A673 (cell line): ENCODE results near the gene TOPBP1. TPM values are rescaled to one million over a fixed set of nuclear protein-coding genes. Genes with fewer than 3 reads are reported as not detected.
"Not testable (repeated sequence)": the region's sequence is repeated elsewhere in the genome, so short reads cannot be mapped to it uniquely, and the experiment has no call there.

Experiments
- BruUV-seq: library from RNA; stranded (reverse); fragments of 400-500 nt; replicated peaks from 2 replicates; lab custom pipeline; 2021; lab: Mats Ljungman, UMichigan
- CTCF ChIA-PET: fragments of 300-600 bp; sonication (Branson Sonifier 250); formaldehyde crosslinking; loops from one replicate; lab custom pipeline; 2022; ENCODE audit warnings: antibody characterized with exemption; lab: Charles Lee
- POLR2A ChIA-PET: fragments of 300-600 bp; sonication (Branson Sonifier 250); formaldehyde crosslinking; loops from one replicate; lab custom pipeline; 2022; ENCODE audit warnings: antibody characterized with exemption; ENCODE audit not compliant: low non-redundant PET; lab: Charles Lee
- DNase-seq: peaks from one replicate; pipeline ENCODE4 v3.0.0-alpha.2; 2015; ENCODE audit warnings: low spot score
- H3K27ac ChIP-seq: fragments of 200-600 bp; sonication (generic); 2 replicates; pipeline ENCODE4 v1.5.1; 2016; ENCODE audit warnings: mixed run types, low read depth, mild to moderate bottlenecking, mixed read lengths, antibody characterized with exemption, low read length; ENCODE audit not compliant: poor library complexity, severe bottlenecking
- H3K27me3 ChIP-seq: fragments of 200-600 bp; sonication (generic); replicated peaks from 2 replicates; pipeline ENCODE4 v1.6.1; 2017; ENCODE audit warnings: mixed run types, low read depth, mild to moderate bottlenecking, mixed read lengths, antibody characterized with exemption, low read length; ENCODE audit not compliant: insufficient read depth, poor library complexity
- H3K36me3 ChIP-seq: fragments of 200-600 bp; sonication (generic); 2 replicates; pipeline ENCODE4 v1.6.1; 2016; ENCODE audit warnings: mixed run types, mild to moderate bottlenecking, mixed read lengths, antibody characterized with exemption, low read length; ENCODE audit not compliant: insufficient read depth, poor library complexity, severe bottlenecking
- H3K4me1 ChIP-seq: fragments of 200-600 bp; sonication (generic); 2 replicates; pipeline ENCODE4 v1.6.1; 2017; ENCODE audit warnings: mixed run types, mild to moderate bottlenecking, mixed read lengths, antibody characterized with exemption, low read length; ENCODE audit not compliant: insufficient read depth, poor library complexity, severe bottlenecking
- H3K4me3 ChIP-seq: fragments of 200-600 bp; sonication (generic); 2 replicates; pipeline ENCODE4 v1.5.1; 2016; ENCODE audit warnings: low read depth, mixed run types, mild to moderate bottlenecking, mixed read lengths, low read length; ENCODE audit not compliant: poor library complexity, severe bottlenecking
- H3K9me3 ChIP-seq: fragments of 200-600 bp; sonication (generic); 2 replicates; pipeline ENCODE4 v1.6.1; 2016; ENCODE audit warnings: mixed run types, low read depth, mild to moderate bottlenecking, mixed read lengths, antibody characterized with exemption, low read length; ENCODE audit not compliant: poor library complexity, severe bottlenecking
- EZH2 ChIP-seq: fragments of 200-600 bp; sonication (generic); IDR thresholded peaks from 2 replicates; pipeline ENCODE4 v1.6.1; 2017; ENCODE audit warnings: borderline replicate concordance, low read depth, mild to moderate bottlenecking, mixed read lengths, antibody characterized with exemption, low read length; ENCODE audit not compliant: poor library complexity, severe bottlenecking
- intact Hi-C: fragments of 100-400 bp; cut with micrococcal nuclease; formaldehyde crosslinking; loops from one replicate; pipeline ENCODE4 v1.10.0; 2022; ENCODE audit not compliant: unreplicated experiment
- total RNA-seq: library from RNA; stranded (reverse); gene quantifications from 2 replicates; pipeline ENCODE4 v1.2.3, GENCODE V29; 2021
- TF ChIP-seq, protein P1 (sequence below): fragments of 300-800, 200-600 bp; sonication (generic); conservative IDR thresholded peaks from 2 replicates; pipeline ENCODE4 v1.5.1; 2017; ENCODE audit warnings: low read depth, mild to moderate bottlenecking, antibody characterized with exemption, low read length, moderate library complexity, mixed read lengths

Gene TOPBP1
- total RNA-seq, 1 experiment from 2014 or later = 59.8 TPM

- POLR2A ChIA-PET = no interaction called here
- Histone ChIP-seq H3K4me3 (no peak overlapping the region), H3K36me3 (no peaks in the 10 kb centered on the region), H3K4me1 (no peaks in the 10 kb centered on the region), H3K27me3 (peaks cover 5% of the 10 kb centered on the region), H3K27ac (no peak overlapping the region), H3K9me3 (no peaks in the 10 kb centered on the region)
- intact Hi-C loops = no loop called here
- DNase-seq = no peak
- CTCF ChIA-PET = no interaction called here
- TF ChIP-seq, protein P1, sequence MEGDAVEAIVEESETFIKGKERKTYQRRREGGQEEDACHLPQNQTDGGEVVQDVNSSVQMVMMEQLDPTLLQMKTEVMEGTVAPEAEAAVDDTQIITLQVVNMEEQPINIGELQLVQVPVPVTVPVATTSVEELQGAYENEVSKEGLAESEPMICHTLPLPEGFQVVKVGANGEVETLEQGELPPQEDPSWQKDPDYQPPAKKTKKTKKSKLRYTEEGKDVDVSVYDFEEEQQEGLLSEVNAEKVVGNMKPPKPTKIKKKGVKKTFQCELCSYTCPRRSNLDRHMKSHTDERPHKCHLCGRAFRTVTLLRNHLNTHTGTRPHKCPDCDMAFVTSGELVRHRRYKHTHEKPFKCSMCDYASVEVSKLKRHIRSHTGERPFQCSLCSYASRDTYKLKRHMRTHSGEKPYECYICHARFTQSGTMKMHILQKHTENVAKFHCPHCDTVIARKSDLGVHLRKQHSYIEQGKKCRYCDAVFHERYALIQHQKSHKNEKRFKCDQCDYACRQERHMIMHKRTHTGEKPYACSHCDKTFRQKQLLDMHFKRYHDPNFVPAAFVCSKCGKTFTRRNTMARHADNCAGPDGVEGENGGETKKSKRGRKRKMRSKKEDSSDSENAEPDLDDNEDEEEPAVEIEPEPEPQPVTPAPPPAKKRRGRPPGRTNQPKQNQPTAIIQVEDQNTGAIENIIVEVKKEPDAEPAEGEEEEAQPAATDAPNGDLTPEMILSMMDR = no peak
- no peak for TF ChIP-seq EZH2
- no TSS peak for BruUV-seq
Measured at GRCh38 chr3:133693821-133694220, 32.1 kb upstream of the TOPBP1 start.

DNA sequence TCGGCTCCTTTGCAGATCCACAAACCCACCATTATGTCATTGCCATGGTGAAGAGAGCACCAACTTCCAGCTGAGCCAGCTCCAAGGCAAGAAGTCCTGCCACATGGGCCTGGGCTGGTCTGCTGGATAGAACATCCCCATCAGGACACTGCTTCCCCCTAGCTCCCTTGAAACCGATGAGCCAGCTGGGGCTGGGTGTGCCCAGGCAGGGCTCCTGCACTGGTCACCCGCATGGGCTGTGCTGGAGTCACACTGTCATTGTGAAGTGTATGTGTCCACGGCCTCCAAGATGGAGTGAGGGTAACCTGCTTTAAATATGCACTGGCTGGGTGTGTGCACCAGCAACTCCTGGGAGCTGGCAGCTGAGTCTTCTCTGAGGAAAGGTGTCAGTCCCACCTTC is 31.0 kb upstream of the TOPBP1 start:
- Histone ChIP-seq H3K4me3 (no peak overlapping the region), H3K27ac (no peak overlapping the region), H3K27me3 (peaks cover 10% of the 10 kb centered on the region), H3K4me1 (no peaks in the 10 kb centered on the region), H3K9me3 (no peaks in the 10 kb centered on the region), H3K36me3 (no peaks in the 10 kb centered on the region)
- TF ChIP-seq, protein P1 = no peak
- no peak for TF ChIP-seq EZH2
- intact Hi-C loops = no loop called here
- no TSS peak for BruUV-seq
- CTCF ChIA-PET = no interaction called here
- POLR2A ChIA-PET = no interaction called here
- no peak for DNase-seq

DNA sequence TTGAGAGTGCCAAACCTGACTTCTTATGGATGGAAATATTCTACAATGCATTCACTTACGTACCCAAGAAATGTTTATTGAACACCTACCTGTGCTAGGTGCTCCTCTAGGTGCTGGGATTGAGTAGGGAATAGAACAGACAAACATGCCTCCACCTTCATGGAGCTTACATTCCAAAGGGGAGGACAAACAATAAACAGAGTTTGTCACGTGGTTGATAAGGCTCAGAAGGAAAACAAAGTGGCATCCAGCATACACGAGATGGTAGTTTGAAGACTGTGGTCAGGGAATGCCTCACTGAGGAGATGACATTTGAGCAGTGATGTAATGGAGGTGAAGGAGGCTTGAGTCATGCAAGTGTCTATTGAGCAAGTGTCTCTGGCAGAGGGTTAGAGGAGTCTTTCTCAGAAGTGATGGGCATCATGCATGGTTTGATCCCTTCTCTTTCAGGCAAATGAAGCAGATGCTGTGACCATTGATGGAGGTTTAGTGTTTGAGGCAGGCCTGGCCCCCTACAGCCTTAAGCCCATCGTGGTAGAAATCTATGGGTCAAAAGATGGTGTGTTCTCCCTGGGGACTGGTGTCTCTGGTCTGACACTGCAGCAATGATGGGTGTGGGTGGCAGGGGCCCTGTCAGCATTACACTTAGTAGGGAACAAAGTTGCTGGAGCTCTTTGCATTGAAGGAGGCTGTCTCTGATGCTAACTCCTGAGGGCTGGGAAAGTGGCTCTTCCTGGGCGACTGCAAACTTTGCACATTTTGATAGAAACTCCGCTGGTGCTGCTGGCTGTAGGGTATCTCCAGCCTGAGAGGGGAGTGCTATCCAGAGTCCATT is 29.7 kb upstream of the TOPBP1 start:
- CTCF ChIA-PET = no interaction called here
- H3K4me1 ChIP-seq = no peaks in the 10 kb centered on the region
- no peaks in the 10 kb centered on the region for H3K36me3 ChIP-seq
- H3K27ac ChIP-seq = no peak overlapping the region
- no peak overlapping the region for H3K4me3 ChIP-seq
- no TSS peak for BruUV-seq
- no peak for DNase-seq
- TF ChIP-seq, protein P1 = no peak
- no peak for TF ChIP-seq EZH2
- H3K27me3 ChIP-seq = peaks cover 10% of the 10 kb centered on the region
- POLR2A ChIA-PET = no interaction called here
- no peaks in the 10 kb centered on the region for H3K9me3 ChIP-seq
- intact Hi-C loops = no loop called here

DNA sequence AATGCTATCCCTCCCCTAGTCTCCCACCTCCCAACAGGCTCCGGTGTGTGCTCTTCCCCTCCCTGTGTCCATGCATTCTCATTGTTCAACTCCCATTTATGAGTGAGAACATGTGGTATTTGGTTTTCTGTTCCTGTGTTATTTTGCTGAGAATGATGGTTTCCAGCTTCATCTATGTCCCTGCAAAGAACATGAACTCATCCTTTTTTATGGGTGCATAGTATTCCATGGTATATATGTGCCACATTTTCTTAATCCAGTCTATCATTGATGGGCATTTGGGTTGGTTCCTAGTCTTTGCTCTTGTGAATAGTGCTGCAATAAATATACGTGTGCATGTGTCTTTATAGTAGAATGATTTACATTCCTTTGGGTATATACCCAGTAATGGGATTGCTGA is 16.3 kb upstream of the TOPBP1 start:
- H3K9me3 ChIP-seq, H3K4me3 ChIP-seq, CTCF ChIA-PET, DNase-seq, POLR2A ChIA-PET, BruUV-seq, intact Hi-C loops, H3K27ac ChIP-seq, H3K4me1 ChIP-seq, H3K36me3 ChIP-seq: not testable (repeated sequence)
- peaks cover 39% of the 10 kb centered on the region for H3K27me3 ChIP-seq
